Activated CD8-positive, alpha-beta memory T cell treated with anti-CD3 and anti-CD28 coated beads, Interleukin-2, amount 50 U/mL, for 1 hour (primary cell): ENCODE measurements around the gene OR51L1.
"Not testable (repeated sequence)": the region's sequence is repeated elsewhere in the genome, so short reads cannot be mapped to it uniquely, and the experiment has no call there.

Experiments used
- DNase-seq: peaks from one replicate; pipeline ENCODE4 v3.0.0-alpha.2; 2020; ENCODE audit errors: extremely low read depth

OR51L1 gene, protein sequence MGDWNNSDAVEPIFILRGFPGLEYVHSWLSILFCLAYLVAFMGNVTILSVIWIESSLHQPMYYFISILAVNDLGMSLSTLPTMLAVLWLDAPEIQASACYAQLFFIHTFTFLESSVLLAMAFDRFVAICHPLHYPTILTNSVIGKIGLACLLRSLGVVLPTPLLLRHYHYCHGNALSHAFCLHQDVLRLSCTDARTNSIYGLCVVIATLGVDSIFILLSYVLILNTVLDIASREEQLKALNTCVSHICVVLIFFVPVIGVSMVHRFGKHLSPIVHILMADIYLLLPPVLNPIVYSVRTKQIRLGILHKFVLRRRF

DNA sequence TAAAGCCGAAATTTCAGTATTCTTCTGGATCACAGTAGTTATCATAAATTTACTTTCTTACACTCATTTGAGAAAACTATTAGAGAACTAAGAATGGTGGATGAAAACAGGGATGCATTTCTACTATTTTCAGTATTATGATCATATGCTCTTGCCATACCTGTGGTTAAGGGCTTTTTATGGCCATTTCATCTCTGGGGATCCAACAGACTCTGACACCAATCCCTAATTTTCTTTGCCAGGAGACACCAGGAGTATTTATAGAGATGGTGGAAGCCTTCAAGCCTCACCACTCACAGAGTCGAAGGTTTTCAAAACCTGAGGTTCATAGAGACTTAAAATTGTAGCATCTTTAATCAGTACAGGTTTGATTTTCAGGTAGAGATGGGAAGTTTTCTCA lies at the start of gene OR51L1:
OR51L1 (plus strand) TSS at position 301 of the 400 bp plus-strand sequence. CDS start 4,132 bp downstream, outside the sequence.
- DNase-seq, result no peak

DNA sequence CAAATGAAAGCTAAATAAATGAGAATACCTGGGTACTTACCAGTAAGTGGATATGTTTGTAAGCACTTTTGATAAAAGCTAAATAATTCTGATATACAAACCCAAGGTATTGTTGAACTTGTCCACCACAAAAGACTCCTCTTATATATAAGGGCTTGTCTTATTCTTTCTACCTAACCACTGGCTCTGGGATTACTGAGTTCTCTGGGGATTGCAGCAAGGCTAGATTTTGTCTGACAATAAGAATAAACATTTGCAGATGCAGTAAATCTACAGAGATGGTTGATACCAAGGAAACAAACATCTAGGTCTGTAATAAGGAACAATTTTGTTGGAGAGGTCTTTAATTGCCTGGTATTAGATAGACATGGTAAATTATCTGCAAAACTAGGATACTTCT lies 47.1 kb upstream of the OR51L1 start, which contains the start of gene OR51A4:
OR51A4 (minus strand) TSS at position 101 of the 400 bp plus-strand sequence. CDS start 505 bp downstream, outside the sequence.
- DNase-seq, result no peak

DNA sequence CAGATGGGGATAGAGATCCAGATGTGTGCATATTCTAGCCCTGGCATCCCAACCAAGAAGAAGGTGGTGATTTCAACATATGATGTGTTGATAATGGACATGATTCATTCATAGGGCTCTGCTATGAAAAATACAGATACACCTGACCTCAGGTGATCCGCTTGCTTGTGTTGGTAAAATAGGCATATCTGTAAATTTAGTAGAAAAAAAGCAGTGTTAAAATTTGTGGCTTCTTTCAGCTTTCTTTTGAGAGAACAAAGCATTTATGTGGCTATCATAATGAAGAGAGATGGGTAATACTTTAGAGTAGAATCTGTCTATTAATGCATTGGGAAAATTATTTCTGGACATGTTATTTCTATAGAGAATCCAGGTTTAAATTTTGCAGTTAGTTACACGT lies 39.0 kb upstream of the OR51L1 start, which contains the start of gene OR51A2:
OR51A2 (minus strand) TSS at position 101 of the 400 bp plus-strand sequence; CDS start at position 101, 0 bp downstream.
- not testable (repeated sequence) for DNase-seq

DNA sequence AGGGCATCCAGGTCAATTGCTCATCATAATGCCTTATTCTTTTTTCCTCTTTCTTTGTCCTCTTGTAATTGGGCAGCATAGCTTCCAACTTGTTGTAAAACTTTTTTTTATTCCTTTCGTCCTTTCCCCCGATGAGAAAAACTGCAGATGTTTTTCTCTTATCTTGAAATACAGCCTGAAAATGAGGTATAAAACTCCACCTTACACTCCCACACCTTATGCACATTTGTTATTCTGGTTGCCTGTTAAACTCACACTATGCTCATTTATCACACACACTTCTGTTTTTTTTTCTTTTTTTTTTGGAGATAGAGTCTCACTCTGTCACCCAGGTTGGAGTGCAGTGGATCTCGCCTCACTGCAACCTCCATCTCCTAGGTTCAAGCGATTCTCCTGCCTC lies 37.3 kb upstream of the OR51L1 start:
- no peak for DNase-seq

DNA sequence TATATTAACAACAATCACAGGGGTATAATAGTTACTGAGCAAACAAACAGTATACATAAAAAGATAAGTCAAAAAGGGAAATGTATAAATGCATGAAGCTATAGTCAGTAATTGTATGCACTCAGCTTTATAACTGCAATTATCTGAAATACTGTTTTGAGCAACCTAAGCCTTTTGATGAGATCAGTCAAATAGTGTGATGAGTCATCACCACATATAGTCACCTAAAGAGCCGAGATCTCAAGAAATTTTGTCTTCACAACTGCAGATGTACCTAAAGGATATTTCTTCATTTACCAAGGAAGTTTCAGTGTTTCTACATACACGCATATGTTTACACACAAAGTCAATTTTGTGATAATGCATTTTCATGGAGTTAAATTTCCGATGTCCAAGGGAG lies 33.8 kb upstream of the OR51L1 start:
- no peak for DNase-seq

DNA sequence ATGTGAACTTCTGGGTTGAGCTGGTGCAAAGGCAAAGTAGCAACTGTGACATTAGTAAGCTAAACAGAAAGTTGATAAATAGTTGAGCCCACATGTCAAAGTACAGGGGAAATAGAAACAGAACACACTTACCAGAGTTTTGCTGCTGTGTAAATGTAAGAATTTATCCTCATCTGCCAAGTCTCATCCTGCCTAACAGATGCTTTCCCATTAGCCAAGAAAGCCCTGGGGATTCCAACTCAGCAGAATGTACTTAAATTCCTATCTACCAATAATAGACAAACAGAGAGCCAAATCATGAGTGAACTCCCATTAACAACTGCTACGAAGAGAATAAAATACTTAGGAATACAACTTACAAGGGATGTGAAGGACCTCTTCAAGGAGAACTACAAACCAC lies 31.8 kb upstream of the OR51L1 start:
- DNase-seq, result no peak

DNA sequence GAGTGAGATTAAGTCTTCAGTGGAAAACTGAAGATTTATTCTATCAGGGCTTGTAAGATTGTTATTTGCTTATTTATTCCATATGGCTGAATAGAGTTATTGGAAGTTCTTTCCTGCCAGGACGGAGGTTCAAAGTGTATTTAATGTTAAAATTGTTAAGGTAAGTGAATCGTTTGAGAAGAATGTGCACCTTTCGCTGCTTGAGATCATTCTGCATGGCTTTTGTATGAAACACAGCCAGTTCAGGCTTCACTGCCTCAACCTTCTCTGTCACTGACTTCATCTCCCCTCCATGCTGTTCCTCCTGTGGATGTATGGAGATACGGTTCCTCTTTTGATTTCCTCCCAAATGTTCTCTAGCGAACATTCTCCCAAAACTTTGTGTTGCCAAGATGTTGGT lies 19.2 kb upstream of the OR51L1 start:
- DNase-seq, result no peak

DNA sequence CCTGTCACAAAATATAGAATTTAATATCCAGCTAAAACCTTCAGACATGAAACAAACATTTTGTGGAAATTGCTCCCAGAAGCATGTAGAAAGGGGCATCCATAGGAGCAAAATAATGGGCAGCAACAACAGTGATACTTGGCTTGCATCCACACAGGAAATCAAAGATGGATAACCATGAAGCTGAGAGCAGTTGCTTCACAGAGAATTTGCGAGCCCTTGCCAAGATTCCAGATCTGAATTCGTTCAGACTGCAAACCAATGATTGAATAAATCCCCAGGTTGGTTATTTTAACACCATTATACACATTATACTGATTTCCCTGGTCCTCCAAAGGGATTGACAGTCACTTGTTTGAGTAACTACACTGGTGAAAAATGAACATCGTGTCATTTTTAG lies 15.6 kb upstream of the OR51L1 start:
- DNase-seq, result no peak

DNA sequence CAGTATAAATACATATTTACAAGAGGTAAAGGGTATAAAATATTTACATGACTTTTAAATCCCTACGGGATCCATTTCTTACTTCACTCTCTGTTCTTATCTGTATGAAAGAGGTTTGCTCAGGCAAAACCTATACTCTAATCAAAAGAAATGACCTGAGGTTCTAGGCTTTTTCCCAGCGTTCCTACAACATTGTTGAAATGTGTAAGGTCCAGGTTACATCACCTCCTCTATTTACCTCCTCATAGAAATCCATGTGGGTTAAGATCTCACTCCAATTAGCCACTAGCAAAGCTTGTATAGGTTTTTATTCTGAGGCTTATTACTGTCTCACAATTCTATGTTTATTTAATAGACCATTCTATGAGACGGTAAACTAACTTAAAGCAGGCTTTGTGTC lies 12.0 kb upstream of the OR51L1 start:
- DNase-seq, result no peak

DNA sequence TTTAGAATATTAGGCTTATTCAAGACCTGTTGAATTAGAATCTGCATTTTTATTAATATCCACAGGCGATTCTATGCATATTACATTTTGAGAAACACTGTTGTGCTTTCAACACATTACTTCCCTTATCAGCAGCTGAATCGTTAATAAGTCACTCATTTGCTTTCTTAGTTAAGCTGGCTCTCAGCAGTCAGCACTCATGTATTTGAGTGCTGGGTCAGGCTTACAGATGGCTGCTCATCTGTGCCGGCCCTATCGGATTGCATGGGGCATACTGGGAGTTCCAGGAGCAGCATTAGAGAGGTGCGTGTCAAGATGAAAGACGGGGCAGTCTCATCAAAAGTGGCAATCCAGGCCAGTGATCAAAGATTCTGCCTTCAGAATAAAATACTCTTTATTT lies 10.8 kb upstream of the OR51L1 start:
- no peak for DNase-seq

DNA sequence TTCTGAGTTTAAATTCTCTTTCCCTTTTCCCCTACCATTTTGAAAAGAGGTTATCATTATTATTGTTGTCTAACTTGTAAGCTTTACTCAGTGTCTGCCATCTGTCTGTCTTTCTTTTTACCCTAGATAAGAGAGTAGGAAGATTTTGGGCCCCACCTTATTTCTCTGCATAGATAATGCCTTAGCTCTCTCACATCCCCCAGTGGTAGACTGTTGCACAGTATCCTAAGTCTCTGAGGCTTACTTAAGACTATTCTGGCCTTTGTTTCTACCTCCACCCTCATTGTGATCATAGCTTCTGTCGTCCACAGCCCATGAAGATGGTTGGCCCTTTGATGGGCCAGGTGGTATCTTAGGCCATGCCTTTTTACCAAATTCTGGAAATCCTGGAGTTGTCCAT lies 3.6 kb upstream of the OR51L1 start:
- DNase-seq, result no peak

DNA sequence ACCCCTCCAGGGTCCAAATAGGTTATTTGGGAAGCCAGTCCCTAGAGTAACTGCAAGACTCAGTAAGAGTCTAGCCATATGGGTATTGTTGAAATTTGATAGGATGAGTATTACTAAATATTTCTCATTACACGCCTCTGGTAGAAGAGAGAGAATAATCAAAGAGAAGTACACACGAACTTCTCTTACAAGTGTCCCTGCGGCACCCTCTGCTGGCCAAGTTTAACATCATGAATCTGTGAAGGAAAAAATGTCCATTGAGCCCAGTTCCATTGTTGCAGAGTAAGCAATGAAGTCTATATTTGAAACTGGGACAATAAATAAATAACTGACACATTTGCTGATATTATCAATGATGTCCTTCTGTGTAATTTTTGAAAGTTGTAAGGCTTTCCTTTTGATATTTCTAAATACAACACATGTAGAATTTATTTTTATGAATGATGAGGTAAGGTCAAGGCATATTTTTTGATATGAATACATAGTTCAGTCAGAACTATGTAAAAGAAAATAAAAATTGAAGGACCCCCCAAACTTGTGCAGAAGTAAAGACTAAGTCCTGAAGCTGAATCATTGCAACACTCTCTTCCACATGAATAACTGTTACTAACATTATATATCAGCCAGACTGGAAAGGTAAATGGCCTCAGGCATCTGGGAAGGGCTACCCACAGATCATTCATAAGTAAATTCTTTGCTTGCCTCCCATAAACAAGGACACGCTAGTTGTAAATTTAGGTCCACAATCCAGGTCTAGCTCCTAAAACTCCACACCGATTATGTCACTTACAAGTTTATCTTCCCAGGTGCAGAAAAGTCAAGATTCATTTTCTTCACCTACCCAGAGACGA lies 10.0 kb downstream of the OR51L1 start:
- no peak for DNase-seq

DNA sequence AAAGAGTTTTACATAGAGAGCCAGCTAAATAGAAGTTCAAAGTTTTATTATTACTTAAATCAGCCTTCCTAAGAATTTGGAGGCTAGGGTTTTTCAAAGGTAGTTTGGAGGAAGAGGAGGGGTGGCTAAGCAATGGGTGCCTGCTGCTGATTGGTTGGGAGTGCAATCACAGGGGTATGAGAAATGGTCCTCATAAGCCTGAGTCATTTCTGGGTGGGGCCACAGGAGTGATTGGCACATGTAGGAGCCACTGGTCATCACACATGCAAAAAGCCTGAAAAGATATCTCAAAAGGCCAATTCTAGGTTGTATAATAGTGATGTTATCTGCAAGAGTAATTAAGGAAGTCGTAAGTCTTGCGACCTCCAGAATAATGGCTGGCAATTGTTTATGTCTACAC lies 12.9 kb downstream of the OR51L1 start:
- no peak for DNase-seq

DNA sequence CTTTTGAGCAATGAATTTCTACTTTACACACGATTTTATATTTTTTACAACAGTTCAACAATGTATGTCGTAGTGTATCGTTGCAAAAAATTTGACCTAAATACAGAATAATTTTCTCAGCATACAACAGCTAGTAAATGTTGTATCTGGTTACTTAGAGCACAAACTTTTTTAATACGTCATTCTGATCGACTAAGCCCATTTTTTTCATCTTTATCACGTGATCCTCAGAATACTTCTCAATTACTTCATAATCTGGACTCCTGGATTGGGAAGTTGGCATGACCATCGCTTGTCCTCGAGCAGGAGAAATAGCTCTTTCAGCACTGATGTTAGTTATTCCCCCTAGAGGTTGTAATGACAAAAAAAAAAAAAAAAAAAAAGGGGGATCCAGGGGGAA lies 16.6 kb downstream of the OR51L1 start:
- no peak for DNase-seq

DNA sequence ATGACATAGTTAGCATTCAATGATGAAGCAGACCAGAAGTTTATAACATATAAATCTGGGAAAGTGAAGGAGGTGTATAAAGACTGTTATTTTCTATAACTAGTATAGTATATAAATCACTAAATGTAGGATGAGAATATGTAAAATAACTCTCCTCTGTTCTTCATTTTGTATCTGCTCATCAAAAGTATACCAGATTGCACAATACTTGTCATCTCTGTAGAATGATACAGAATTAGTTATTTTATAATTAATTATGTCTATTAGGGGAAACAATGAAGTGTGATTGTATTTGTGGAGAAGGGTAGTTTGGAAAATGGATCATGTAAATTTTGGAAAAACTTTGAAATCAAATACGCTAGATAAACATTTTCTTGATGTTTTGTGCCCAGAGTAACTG lies 18.4 kb downstream of the OR51L1 start:
- DNase-seq, result no peak

DNA sequence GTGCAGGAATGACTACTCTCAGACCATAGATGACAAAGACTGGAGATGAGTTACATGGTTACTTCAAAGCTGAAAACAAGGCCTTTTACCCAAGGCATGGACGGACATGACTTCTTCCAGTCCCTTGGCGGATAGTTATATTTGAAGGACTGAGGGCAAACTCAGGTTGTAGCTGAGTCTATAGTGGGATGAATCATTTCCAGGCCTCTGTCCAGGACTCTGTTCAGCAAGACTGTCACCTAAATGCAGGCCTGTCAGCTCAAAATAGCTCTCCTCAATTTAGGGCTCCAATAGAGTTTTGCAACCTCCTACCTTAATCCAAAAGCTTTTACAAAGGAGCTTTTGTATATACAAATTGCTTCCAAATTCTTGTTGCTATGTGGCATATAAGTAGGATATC lies 27.3 kb downstream of the OR51L1 start:
- DNase-seq, result no peak

DNA sequence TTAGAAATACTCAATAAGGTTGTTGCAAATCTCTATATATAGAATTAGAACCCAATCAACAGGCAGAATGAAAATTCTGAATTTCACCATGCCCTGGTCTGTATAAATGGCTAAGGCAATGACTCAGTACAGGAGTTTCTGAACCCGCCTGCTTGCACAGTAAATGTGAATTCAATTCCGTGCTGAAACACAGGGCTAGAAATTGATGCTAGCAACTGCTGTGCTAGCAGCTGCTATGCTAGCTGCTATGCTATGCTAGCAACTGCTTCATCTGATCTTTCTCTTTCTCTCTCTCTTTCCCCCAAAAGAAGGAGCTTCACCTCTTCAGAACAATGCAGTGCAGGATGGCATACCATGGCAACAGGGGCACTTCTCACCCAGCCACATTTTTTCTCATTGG lies 42.0 kb downstream of the OR51L1 start:
- DNase-seq, result no peak

DNA sequence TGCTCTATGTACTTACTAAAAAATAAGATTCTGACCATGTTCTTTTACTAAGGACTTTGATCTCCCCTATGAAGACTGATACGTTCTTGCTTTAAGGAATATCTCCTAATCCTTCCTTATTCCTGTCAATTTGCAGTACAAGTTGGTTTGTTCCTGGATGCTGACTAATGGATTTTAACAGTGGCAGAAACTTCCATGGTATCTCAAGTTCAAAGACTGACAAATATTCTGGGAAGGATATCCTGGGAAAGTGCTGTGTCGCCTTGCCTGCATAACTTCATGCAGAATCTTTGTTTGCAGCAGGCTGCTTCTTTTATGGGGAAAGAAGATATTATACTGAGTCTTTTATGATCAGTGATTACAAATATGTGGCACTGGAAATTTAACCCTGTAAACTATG lies 43.3 kb downstream of the OR51L1 start:
- DNase-seq, result no peak

DNA sequence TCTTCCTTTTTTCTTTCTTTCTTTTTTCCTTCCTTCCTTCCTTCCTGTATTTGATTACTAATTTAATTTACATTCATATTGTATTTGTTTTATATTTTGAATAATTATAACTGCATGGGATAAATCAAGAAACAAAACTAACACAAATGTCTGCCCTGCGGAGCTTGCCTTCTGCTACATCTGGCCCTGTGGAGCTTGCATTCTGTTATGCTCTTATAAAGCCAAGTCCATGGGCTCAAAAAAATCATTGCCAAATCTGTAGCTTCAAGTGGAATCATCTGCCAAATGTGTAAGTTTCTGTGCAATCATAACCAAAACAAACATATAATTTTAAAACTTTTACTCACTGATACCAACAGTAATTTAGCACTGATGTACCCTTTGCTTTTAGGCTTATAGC lies 43.7 kb downstream of the OR51L1 start:
- DNase-seq, result no peak

DNA sequence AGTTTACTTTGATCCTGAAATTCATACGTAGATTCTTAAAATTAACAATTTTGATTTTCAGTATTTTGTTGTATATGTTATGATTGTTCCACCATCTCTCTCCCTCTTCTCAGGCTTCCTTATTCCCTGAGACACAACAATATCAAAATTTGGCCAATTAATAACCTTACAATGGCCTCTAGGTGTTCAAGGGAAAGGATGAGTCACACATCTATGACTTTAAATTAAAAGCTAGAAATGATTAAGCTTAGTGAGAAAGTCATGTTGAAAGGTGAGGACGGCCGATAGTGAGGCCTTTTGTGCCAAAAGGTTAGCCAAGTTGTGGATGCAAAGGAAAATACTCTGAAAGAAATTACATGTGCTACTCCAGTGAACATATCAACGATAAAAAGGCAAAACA lies 46.2 kb downstream of the OR51L1 start:
- no peak for DNase-seq

DNA sequence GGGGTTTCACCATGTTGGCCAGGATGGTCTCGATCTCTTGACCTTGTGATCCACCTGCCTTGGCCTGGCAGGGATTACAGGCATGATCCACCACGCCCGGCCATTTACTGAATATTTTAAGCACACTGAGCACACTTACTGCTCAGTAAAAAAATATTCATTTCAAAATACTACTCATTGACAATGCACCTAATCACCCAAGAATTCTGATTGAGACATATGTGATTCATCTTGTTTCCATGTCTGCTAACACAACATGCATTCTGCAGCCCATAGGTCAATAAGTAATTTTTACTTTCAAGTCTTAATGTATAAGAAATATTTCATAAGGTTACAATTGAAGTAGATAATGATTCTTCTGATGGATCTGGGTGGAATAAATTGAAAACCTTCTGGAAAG lies 47.4 kb downstream of the OR51L1 start:
- DNase-seq, result no peak

DNA sequence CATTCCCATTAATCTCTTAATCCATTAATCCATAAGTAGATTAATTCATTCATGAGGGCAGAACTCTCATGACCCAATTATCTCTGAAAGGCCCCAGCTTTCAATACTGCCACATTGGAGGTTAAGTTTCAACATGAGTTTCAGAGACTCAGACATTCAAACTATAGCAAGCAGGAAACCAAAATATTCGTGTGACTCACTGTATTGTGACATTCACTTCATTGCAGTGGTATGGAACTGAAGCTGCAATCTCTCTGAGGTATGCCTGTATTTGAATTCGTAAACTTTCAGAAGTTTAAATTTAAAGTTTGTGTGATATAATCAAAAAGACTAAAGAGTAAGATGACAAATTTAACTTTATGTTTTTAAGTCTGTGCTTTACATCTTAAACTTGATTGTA lies 48.7 kb downstream of the OR51L1 start:
- DNase-seq, result no peak

DNA sequence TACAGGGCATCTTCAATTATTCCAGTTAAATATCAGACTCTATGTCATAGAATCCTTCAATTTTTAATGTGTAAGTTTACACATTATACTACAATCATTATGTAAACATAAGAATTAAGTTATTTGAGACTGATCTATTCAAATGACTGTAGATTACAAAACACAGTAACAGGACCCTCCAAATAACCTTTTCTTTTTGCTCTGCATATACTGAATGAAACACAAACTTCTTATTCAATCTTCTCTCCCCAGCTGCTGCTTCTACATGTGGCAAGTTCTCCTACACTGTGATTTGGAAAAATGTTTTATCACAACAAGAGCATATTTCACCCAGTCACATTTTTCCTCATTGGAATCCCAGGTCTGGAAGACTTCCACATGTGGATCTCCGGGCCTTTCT lies 51.6 kb downstream of the OR51L1 start, which contains the start of gene OR52J3:
OR52J3 (plus strand) TSS at position 301 of the 400 bp plus-strand sequence; CDS start at position 301, 0 bp downstream.
- no peak for DNase-seq
